SU-DHL-6 (cell line): ENCODE results near the gene RASGRP1.

ENCODE experiments used
- CTCF ChIP-seq: fragments of 200-600 bp; sonication (generic); IDR thresholded peaks from one replicate; pipeline ENCODE4 v1.5.1; 2017; ENCODE audit warnings: antibody characterized with exemption, mild to moderate bottlenecking, low read length, moderate library complexity; ENCODE audit not compliant: insufficient read depth, poor library complexity, severe bottlenecking
- EZH2phosphoT487 ChIP-seq: fragments of 200-600 bp; sonication (generic), shearing (Covaris generic); conservative IDR thresholded peaks from 2 replicates; pipeline ENCODE4 v1.6.1; 2018; ENCODE audit warnings: mild to moderate bottlenecking, antibody characterized with exemption, low read length, moderate library complexity, mixed read lengths

GRCh38 chr15:38463893-38464292, 100.7 kb downstream of the RASGRP1 start:
- no peak for TF ChIP-seq CTCF
- TF ChIP-seq EZH2phosphoT487, result no peak
